Trophoblast cell (in vitro differentiated cells and primary cell): ENCODE measurements around the gene GRB2.

Source experiments
- DNase-seq, 2 donors: peaks; one replicate each; pipeline ENCODE4 v3.0.0-alpha.2; 2016
- H2AFZ ChIP-seq: 2 replicates; pipeline ENCODE4 v1.6.1; 2013; ENCODE audit warnings: low read length, moderate library complexity, mild to moderate bottlenecking; ENCODE audit not compliant: insufficient read depth, poor library complexity
- H2AK5ac ChIP-seq: 2 replicates; pipeline ENCODE4 v1.6.1; 2013; ENCODE audit warnings: mild to moderate bottlenecking, low read length
- H2BK120ac ChIP-seq: 2 replicates; pipeline ENCODE4 v1.6.1; 2013; ENCODE audit warnings: low read length, mild to moderate bottlenecking, moderate library complexity; ENCODE audit not compliant: insufficient read depth, poor library complexity
- H2BK12ac ChIP-seq: 2 replicates; pipeline ENCODE4 v1.6.1; 2013; ENCODE audit warnings: mild to moderate bottlenecking, low read length, moderate library complexity
- H2BK5ac ChIP-seq: 2 replicates; pipeline ENCODE4 v1.6.1; 2013; ENCODE audit warnings: low read length, low read depth, moderate library complexity, mild to moderate bottlenecking; ENCODE audit not compliant: poor library complexity
- H3K14ac ChIP-seq: 2 replicates; pipeline ENCODE4 v1.6.1; 2013; ENCODE audit warnings: mild to moderate bottlenecking, low read length
- H3K18ac ChIP-seq: 2 replicates; pipeline ENCODE4 v1.6.1; 2013; ENCODE audit warnings: mild to moderate bottlenecking, low read length
- H3K23ac ChIP-seq: 2 replicates; pipeline ENCODE4 v1.6.1; 2013; ENCODE audit warnings: low read length
- H3K27ac ChIP-seq: 2 replicates; pipeline ENCODE4 v1.5.1; 2013; ENCODE audit warnings: low read depth, mild to moderate bottlenecking, inconsistent platforms, low read length, moderate library complexity
- H3K27me3 ChIP-seq: 2 replicates; pipeline ENCODE4 v1.6.1; 2013; ENCODE audit warnings: inconsistent platforms, mild to moderate bottlenecking, low read length, moderate library complexity; ENCODE audit not compliant: insufficient read depth
- H3K36me3 ChIP-seq, 2 experiments: 1 replicate in 1 of 2; 2 replicates in 1 of 2; pipeline ENCODE4 v1.6.1; 2013; ENCODE audit warnings: low read length in 2 of 2, mild to moderate bottlenecking in 2 of 2, moderate library complexity in 1 of 2; ENCODE audit not compliant: insufficient read depth in 2 of 2, control insufficient read depth in 1 of 2
- H3K4ac ChIP-seq: 2 replicates; pipeline ENCODE4 v1.6.1; 2013; ENCODE audit warnings: low read depth, mild to moderate bottlenecking, low read length, moderate library complexity
- H3K4me1 ChIP-seq, 2 experiments: 1 replicate in 1 of 2; 2 replicates in 1 of 2; pipeline ENCODE4 v1.6.1; 2013; ENCODE audit warnings: low read length in 2 of 2, mild to moderate bottlenecking in 2 of 2, moderate library complexity in 1 of 2; ENCODE audit not compliant: insufficient read depth in 2 of 2, control insufficient read depth in 1 of 2
- H3K4me2 ChIP-seq: 2 replicates; pipeline ENCODE4 v1.6.1; 2013; ENCODE audit warnings: inconsistent platforms, mild to moderate bottlenecking, low read length, moderate library complexity
- H3K4me3 ChIP-seq: 2 replicates; pipeline ENCODE4 v1.5.1; 2013; ENCODE audit warnings: mild to moderate bottlenecking, low read depth, low read length, inconsistent platforms
- H3K79me1 ChIP-seq: one replicate; pipeline ENCODE4 v1.6.1; 2013; ENCODE audit warnings: low read length
- H3K79me2 ChIP-seq: 2 replicates; pipeline ENCODE4 v1.6.1; 2013; ENCODE audit warnings: low read length, mild to moderate bottlenecking; ENCODE audit not compliant: control insufficient read depth, insufficient read depth, poor library complexity
- H3K9ac ChIP-seq: 2 replicates; pipeline ENCODE4 v1.6.1; 2013; ENCODE audit warnings: mild to moderate bottlenecking, low read length
- H3K9me3 ChIP-seq: 2 replicates; pipeline ENCODE4 v1.6.1; 2013; ENCODE audit warnings: low read depth, mild to moderate bottlenecking, control low read depth, inconsistent platforms, low read length; ENCODE audit not compliant: insufficient read depth
- H4K12ac ChIP-seq: 2 replicates; pipeline ENCODE4 v1.6.1; 2013; ENCODE audit warnings: low read depth, mild to moderate bottlenecking, low read length, moderate library complexity
- H4K8ac ChIP-seq: 2 replicates; pipeline ENCODE4 v1.6.1; 2013; ENCODE audit warnings: low read depth, mild to moderate bottlenecking, low read length, moderate library complexity
- H4K91ac ChIP-seq: one replicate; pipeline ENCODE4 v1.6.1; 2013; ENCODE audit warnings: low read depth, mild to moderate bottlenecking, low read length, moderate library complexity
- WGBS: extraction: QIAGEN DNeasy Blood & Tissue Kit; methylation state at CpG from one replicate; pipeline ENCODE4 v1.1.7; 2013; ENCODE audit warnings: missing lambda C conversion rate; ENCODE audit not compliant: insufficient read length, insufficient coverage; ENCODE audit errors: extremely low coverage; 5-methylcytosine and 5-hydroxymethylcytosine counted together

GRB2 gene

DNA sequence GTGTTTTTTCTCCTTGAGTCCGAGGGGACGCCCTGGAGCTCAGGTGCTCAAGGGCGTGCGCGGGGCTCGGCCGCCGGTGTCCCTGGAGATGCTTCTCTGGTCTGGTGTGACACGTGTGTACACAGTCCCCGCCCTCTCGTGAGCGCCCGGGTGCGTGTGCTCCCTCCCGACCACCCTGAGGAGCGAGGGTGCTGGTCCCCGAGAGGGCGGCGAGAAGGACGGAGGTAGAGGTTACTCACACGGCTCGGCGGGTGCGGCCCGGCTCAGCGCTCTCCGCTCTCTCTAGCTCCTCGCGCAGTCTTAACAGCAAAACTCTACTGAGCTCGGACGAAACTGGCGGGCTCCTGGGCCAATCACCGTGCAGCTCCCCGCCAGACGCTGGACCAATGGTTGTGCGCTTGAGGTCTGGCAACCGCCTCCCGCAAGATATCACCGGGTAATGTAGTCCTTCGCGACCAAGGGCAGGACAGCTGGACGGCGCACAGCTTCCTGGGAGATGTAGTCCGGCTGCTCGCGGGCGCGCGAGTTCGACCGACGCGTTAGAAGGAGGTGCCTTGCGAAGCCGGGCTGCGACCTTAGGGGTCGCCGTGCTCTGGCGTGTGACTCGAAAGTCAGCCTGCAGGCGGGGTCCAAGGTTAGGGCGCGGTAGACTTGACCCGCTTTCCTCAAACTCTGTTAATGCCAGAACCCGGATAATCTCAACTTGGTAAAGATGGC lies 116.2 kb downstream of the GRB2 start, which contains the start of gene SLC25A19:
SLC25A19 (minus strand) TSS at position 319 of the 717 bp plus-strand sequence. CDS start 2,669 bp downstream, outside the sequence.
- H2AFZ ChIP-seq, result peak within 1 kb of the TSS; percentile 81
- H2BK5ac ChIP-seq, result no peak within 1 kb of the TSS
- H3K4me3 ChIP-seq, result peak within 1 kb of the TSS; percentile 95
- no peak within 1 kb of the TSS for H2AK5ac ChIP-seq
- H3K27ac ChIP-seq, result no peak within 1 kb of the TSS
- H3K18ac ChIP-seq, result peak within 1 kb of the TSS; percentile 3
- H3K4ac ChIP-seq, result no peak within 1 kb of the TSS
- H4K8ac ChIP-seq, result peak within 1 kb of the TSS; percentile 68
- H4K12ac ChIP-seq, result peak within 1 kb of the TSS; percentile 9
- H3K4me1 ChIP-seq, result peaks cover 2% of the 10 kb centered on the region in 2 experiments
- H3K27me3 ChIP-seq, result no peaks in the 10 kb centered on the region
- peak within 1 kb of the TSS; percentile 99 for H3K4me2 ChIP-seq
- H3K79me1 ChIP-seq, result peaks cover 5% of the 10 kb centered on the region
- H3K14ac ChIP-seq, result peak within 1 kb of the TSS; percentile 47
- H2BK12ac ChIP-seq, result no peak within 1 kb of the TSS
- H3K9me3 ChIP-seq, result no peaks in the 10 kb centered on the region
- H2BK120ac ChIP-seq, result no peak within 1 kb of the TSS
- H4K91ac ChIP-seq, result peak within 1 kb of the TSS; percentile 20
- no CpG with 5 or more reads among the region's 65 CpGs for WGBS
- peak; percentile 98 to 99 for DNase-seq
- H3K23ac ChIP-seq, result no peak within 1 kb of the TSS
- peaks cover 0 to 2% of the 10 kb centered on the region in 2 experiments for H3K36me3 ChIP-seq
- no peaks in the 10 kb centered on the region for H3K79me2 ChIP-seq
- H3K9ac ChIP-seq, result peak within 1 kb of the TSS; percentile 67

DNA sequence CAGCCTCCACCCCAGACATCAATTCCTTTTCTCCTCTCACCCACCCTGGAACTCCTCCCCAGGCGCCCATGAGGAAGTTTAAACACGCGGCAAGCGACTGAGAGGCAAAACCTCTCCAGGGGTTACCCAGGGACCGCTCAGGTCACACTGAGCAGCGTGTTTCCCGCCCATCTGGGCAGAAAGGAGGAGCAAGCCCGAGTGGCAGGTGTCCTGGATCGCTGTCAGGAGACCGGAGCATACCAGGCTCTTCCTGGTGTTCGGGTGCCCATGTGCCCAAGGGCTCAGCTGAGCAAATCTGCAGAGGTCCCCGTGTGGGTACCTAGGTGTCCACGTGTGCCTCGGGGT lies 116.7 kb downstream of the GRB2 start:
- Histone ChIP-seq H3K79me2 (no peaks in the 10 kb centered on the region), H3K23ac (no peak overlapping the region), H3K4me3 (peak overlapping the region; percentile 95), H3K36me3 (peaks cover 0 to 2% of the 10 kb centered on the region in 2 experiments), H4K8ac (peak overlapping the region; percentile 68), H4K12ac (no peak overlapping the region), H3K18ac (no peak overlapping the region), H2BK12ac (no peak overlapping the region), H2BK120ac (no peak overlapping the region), H3K9ac (peak overlapping the region; percentile 44), H3K27ac (no peak overlapping the region), H3K27me3 (no peaks in the 10 kb centered on the region), H3K79me1 (peaks cover 5% of the 10 kb centered on the region), H2AK5ac (no peak overlapping the region), H3K9me3 (no peaks in the 10 kb centered on the region), H2AFZ (peak overlapping the region; percentile 81), H2BK5ac (no peak overlapping the region), H3K4me1 (peaks cover 2% of the 10 kb centered on the region in 2 experiments), H3K4me2 (peak overlapping the region; percentile 99), H3K14ac (no peak overlapping the region), H4K91ac (no peak overlapping the region), H3K4ac (no peak overlapping the region)
- peak in 1 of 2 donors; percentile 48 for DNase-seq
- no CpG with 5 or more reads among the region's 14 CpGs for WGBS

DNA sequence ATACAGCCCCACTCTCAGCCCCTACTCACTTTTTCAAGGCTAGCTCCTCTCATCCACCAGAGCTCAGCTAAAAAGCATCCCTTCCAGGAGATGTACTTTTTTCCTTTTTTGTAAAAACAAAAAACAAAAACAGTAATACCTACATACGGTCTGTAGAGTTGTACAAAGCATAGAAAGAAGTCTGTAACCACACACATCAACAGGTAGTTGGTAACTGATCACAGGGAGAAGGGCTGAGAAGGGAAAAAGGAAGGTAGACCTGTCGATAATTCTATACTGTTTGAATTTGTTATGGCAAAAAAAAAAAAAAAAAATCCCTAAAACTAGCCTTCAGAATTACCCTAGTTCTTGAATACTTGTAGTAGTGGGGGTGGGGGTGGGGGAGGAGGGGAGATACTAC lies 117.1 kb downstream of the GRB2 start:
- H4K12ac ChIP-seq, result no peak overlapping the region
- H3K23ac ChIP-seq, result no peak overlapping the region
- no peak overlapping the region for H3K9ac ChIP-seq
- no peak overlapping the region for H3K18ac ChIP-seq
- no peaks in the 10 kb centered on the region for H3K9me3 ChIP-seq
- H3K27me3 ChIP-seq, result no peaks in the 10 kb centered on the region
- no peak overlapping the region for H4K91ac ChIP-seq
- H3K36me3 ChIP-seq, result peaks cover 0 to 2% of the 10 kb centered on the region in 2 experiments
- H2AFZ ChIP-seq, result no peak overlapping the region
- peaks cover 2% of the 10 kb centered on the region in 2 experiments for H3K4me1 ChIP-seq
- H3K79me2 ChIP-seq, result no peaks in the 10 kb centered on the region
- H3K4me3 ChIP-seq, result no peak overlapping the region
- H2AK5ac ChIP-seq, result no peak overlapping the region
- no peak overlapping the region for H4K8ac ChIP-seq
- peak overlapping the region; percentile 99 for H3K4me2 ChIP-seq
- no peak overlapping the region for H3K4ac ChIP-seq
- H2BK5ac ChIP-seq, result no peak overlapping the region
- H2BK12ac ChIP-seq, result no peak overlapping the region
- WGBS, result no CpG with 5 or more reads among the region's 2 CpGs
- H3K14ac ChIP-seq, result no peak overlapping the region
- H3K79me1 ChIP-seq, result peaks cover 5% of the 10 kb centered on the region
- no peak for DNase-seq
- H3K27ac ChIP-seq, result no peak overlapping the region
- H2BK120ac ChIP-seq, result no peak overlapping the region

DNA sequence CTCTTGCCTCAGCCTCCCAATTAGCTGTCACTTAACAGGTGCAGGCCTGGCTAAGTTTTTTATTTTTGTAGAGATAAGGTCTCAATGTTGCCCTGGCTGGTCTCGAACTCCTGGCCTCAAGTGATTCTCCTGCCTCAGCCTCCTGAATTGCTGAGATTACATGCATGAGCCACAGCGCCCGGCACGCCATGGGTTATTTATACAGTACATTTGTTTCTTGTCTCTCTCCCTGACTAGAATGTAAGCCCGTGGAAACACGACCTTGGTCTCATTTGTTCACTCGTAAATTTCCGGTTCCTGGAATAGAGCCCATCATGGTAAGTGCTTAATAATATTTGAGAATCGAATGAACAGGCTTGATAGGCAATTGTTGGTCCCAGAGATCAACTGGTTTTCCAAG lies 118.3 kb downstream of the GRB2 start:
- H3K27ac ChIP-seq, result no peak overlapping the region
- H3K9ac ChIP-seq, result no peak overlapping the region
- no CpG with 5 or more reads among the region's 9 CpGs for WGBS
- H3K4ac ChIP-seq, result no peak overlapping the region
- H2BK120ac ChIP-seq, result no peak overlapping the region
- no peak overlapping the region for H4K91ac ChIP-seq
- no peak overlapping the region for H2BK5ac ChIP-seq
- H3K79me2 ChIP-seq, result no peaks in the 10 kb centered on the region
- H2AK5ac ChIP-seq, result no peak overlapping the region
- H3K4me3 ChIP-seq, result no peak overlapping the region
- no peak overlapping the region for H4K8ac ChIP-seq
- no peak overlapping the region for H3K18ac ChIP-seq
- H3K27me3 ChIP-seq, result no peaks in the 10 kb centered on the region
- no peak overlapping the region for H2BK12ac ChIP-seq
- no peak overlapping the region for H3K23ac ChIP-seq
- peaks cover 5% of the 10 kb centered on the region for H3K79me1 ChIP-seq
- peaks cover 0 to 2% of the 10 kb centered on the region in 2 experiments for H3K36me3 ChIP-seq
- H2AFZ ChIP-seq, result no peak overlapping the region
- no peak overlapping the region for H4K12ac ChIP-seq
- no peak for DNase-seq
- peaks cover 2% of the 10 kb centered on the region in 2 experiments for H3K4me1 ChIP-seq
- H3K9me3 ChIP-seq, result no peaks in the 10 kb centered on the region
- no peak overlapping the region for H3K14ac ChIP-seq
- H3K4me2 ChIP-seq, result no peak overlapping the region
